Heart left ventricle (tissue), 16 donors: Measurements from ENCODE around the gene UBE3B. TPM values are rescaled to one million over a fixed set of nuclear protein-coding genes. Genes with fewer than 3 reads are reported as not detected.

Experiments used
- ATAC-seq, 4 donors: fragments of 200-7000 bp; cut with Tn5 transposase; one replicate each; pipeline ENCODE4 v1.9.1; 2020 to 2022; ENCODE audit warnings: moderate library complexity in 4 of 4, mild to moderate bottlenecking in 3 of 4, moderate number of reproducible peaks in 1 of 4
- DNase-seq, 5 donors: peaks; one replicate each; pipeline ENCODE4 v3.0.0-alpha.2; 2020
- H3K27ac ChIP-seq, 12 donors: fragments of 200-600 bp; sonication (generic) in 4 of 12; one replicate each; pipeline versions ENCODE4 v1.5.0 to v1.8.0; 2016 to 2022; ENCODE audit warnings: mild to moderate bottlenecking in 2 of 12
- H3K27me3 ChIP-seq, 9 donors: fragments of 200-600 bp; sonication (generic) in 2 of 9; one replicate each; pipeline versions ENCODE4 v1.5.1 to v1.8.0; 2016 to 2022; ENCODE audit warnings: mild to moderate bottlenecking in 3 of 9
- H3K36me3 ChIP-seq, 9 donors: fragments of 200-600 bp; sonication (generic) in 2 of 9; one replicate each; pipeline versions ENCODE4 v1.5.0 to v1.8.0; 2018 to 2022; ENCODE audit warnings: mild to moderate bottlenecking in 2 of 9
- H3K4me1 ChIP-seq, 12 donors: fragments of 200-600 bp; sonication (generic) in 4 of 12; one replicate each; pipeline versions ENCODE4 v1.5.0 to v1.8.0; 2016 to 2022; ENCODE audit warnings: mild to moderate bottlenecking in 3 of 12
- H3K4me3 ChIP-seq, 12 donors: fragments of 200-600 bp; sonication (generic) in 4 of 12; one replicate each; pipeline versions ENCODE4 v1.5.0 to v1.8.0; 2017 to 2022; ENCODE audit warnings: mild to moderate bottlenecking in 9 of 12, moderate library complexity in 4 of 12
- H3K9me3 ChIP-seq, 12 donors: fragments of 200-600 bp; sonication (generic) in 4 of 12; one replicate each; pipeline versions ENCODE4 v1.5.0 to v1.8.0; 2016 to 2022; ENCODE audit warnings: mild to moderate bottlenecking in 1 of 12
- CTCF ChIP-seq, 12 donors: fragments of 200-600 bp; sonication (generic) in 4 of 12; IDR thresholded peaks; one replicate each; pipeline versions ENCODE4 v1.5.0 to v1.8.0; 2018 to 2022; ENCODE audit warnings: antibody characterized with exemption in 12 of 12, mild to moderate bottlenecking in 5 of 12
- POLR2A ChIP-seq, 2 donors: fragments of 450-650 bp; IDR thresholded peaks; one replicate each; pipeline ENCODE4 v1.6.1; 2017; ENCODE audit warnings: antibody characterized with exemption in 2 of 2, mild to moderate bottlenecking in 2 of 2, moderate library complexity in 2 of 2
- WGBS, 4 donors: extraction: QIAGEN DNeasy Blood & Tissue Kit in 2 of 4; methylation state at CpG; one replicate each; pipeline versions ENCODE4 v1.1.5 to v1.1.7; 2013 to 2018; 5-methylcytosine and 5-hydroxymethylcytosine counted together
- intact Hi-C, 10 donors: fragments of 100-400 bp; cut with DNase I; formaldehyde crosslinking; loops; one replicate each; pipeline versions ENCODE4 v1.11.1 to v1.14.2; 2022
- polyA plus RNA-seq, 2 donors: library from polyadenylated mRNA; stranded (reverse); fragments of 200-250 nt; gene quantifications; one replicate each; pipeline ENCODE4 v1.2.3, GENCODE V29; 2013
- total RNA-seq, 9 donors: library from RNA; depleted of rRNA in 2 of 9; stranded (reverse); fragments of >200 nt in 2 of 9; fragmentation: NEBNext Ultra II Directional in 3 of 9; extraction: Animal tissue kit (Norgen Biotek cat#: 25700) in 3 of 9; gene quantifications; one replicate each; pipeline versions ENCODE4 v1.1.0 to v1.2.4, GENCODE V29; 2016 to 2023
- donor health status: ischemic (EF 13 %, LVEDD 7.1; RV severe dilation, severe dysfunction).
- donor health status: healthy with polysubstance abuse.
- donor health status: DM: no; HTN: yes; CAD: no.
- donor health status: DM: no; HTN: no; CAD: no.
- donor health status: ischemic (EF 25% LVEDD 6.9; RV normal size, moderate dysfunction).
- donor health status: ischemic (EF 25% LVEDD 5.7; RV mildly dilated, moderate dysfunction).
- donor health status: healthy.
- donor health status: DM: yes; HTN: yes; CAD: no.
- donor health status: ischemic (EF 35%, LVEDD 5.7; RV mildly dilated, moderate dysfunction).
- donor health status: nonischemic (EF 11% LVEDD 7.7; RV severe dilation, severe dysfunction).
- donor health status: DM: yes; HTN: yes; CAD: no.
- donor health status: PGD.
- donor health status: ischemic (EF 29% LVEDD 5.4; RV normal size, mild dysfunction).
- donor health status: nonischemic (EF 23%, LVEDD 6.1; RV moderate dilation, normal function).

Gene UBE3B
- total and polyA plus RNA-seq, 11 donors: 19.1 to 82.7 (median 50.6) TPM

GRCh38 chr12:109558374-109559199 lies 81.2 kb downstream of the UBE3B start:
- no peak overlapping the region for H3K27ac ChIP-seq

GRCh38 chr12:109559200-109559505 lies 81.7 kb downstream of the UBE3B start:
- Histone ChIP-seq H3K27ac (no peak overlapping the region), H3K4me3 (no peak overlapping the region), H3K27me3 (no peaks in the 10 kb centered on the region), H3K36me3 (peaks cover 0 to 36% (median 6%) of the 10 kb centered on the region in 9 donors), H3K4me1 (peaks cover 0 to 14% (median 8%) of the 10 kb centered on the region in 12 donors), H3K9me3 (no peaks in the 10 kb centered on the region)
- intact Hi-C loops: no loop called here
- DNase-seq (no peak), ATAC-seq (no peak)
- TF ChIP-seq CTCF (IDR thresholded peaks at IDR 0.05) (no peak), POLR2A (IDR thresholded peaks at IDR 0.05) (no peak)
- WGBS, 4 donors: 91 to 100% (median 96%) methylated on average over 1 to 6 of the region's 6 CpGs

More at GRCh38 chr12:109558374-109559199, 81.2 kb downstream of the UBE3B start:
- TF ChIP-seq POLR2A (IDR thresholded peaks at IDR 0.05) (no peak), CTCF (IDR thresholded peaks at IDR 0.05) (no peak)
- no peaks in the 10 kb centered on the region for H3K9me3 ChIP-seq
- ATAC-seq (no peak), DNase-seq (no peak)
- WGBS, 4 donors: 91 to 96% (median 95%) methylated on average over 19 to 25 of the region's 25 CpGs
- intact Hi-C loops: no loop called here
- H3K36me3 ChIP-seq: peaks cover 0 to 35% (median 6%) of the 10 kb centered on the region in 9 donors
- H3K27me3 ChIP-seq: no peaks in the 10 kb centered on the region
- H3K4me1 ChIP-seq: peaks cover 0 to 9% (median 5%) of the 10 kb centered on the region in 12 donors
- H3K4me3 ChIP-seq: no peak overlapping the region

- no peak overlapping the region for H3K4me3 ChIP-seq
- no peak for DNase-seq
- ATAC-seq: no peak
- TF ChIP-seq CTCF (IDR thresholded peaks at IDR 0.05) (no peak), POLR2A (IDR thresholded peaks at IDR 0.05) (no peak)
- peaks cover 0 to 17% (median 8%) of the 10 kb centered on the region in 12 donors for H3K4me1 ChIP-seq
- intact Hi-C loops: no loop called here
- H3K27ac ChIP-seq: no peak overlapping the region
- peaks cover 0 to 38% (median 8%) of the 10 kb centered on the region in 9 donors for H3K36me3 ChIP-seq
- H3K9me3 ChIP-seq: no peaks in the 10 kb centered on the region
- 94 to 99% (median 96%) methylated on average over 9 to 10 of the region's 10 CpGs for WGBS, 4 donors
- no peaks in the 10 kb centered on the region for H3K27me3 ChIP-seq
Observed at GRCh38 chr12:109559601-109560000, 82.2 kb downstream of the UBE3B start.

GRCh38 chr12:109560867-109561710 lies 83.7 kb downstream of the UBE3B start:
- TF ChIP-seq CTCF (IDR thresholded peaks at IDR 0.05) (no peak), POLR2A (IDR thresholded peaks at IDR 0.05) (no peak)
- ATAC-seq (no peak), DNase-seq (no peak)
- peaks cover 0 to 18% (median 8%) of the 10 kb centered on the region in 12 donors for H3K4me1 ChIP-seq
- H3K27me3 ChIP-seq: no peaks in the 10 kb centered on the region
- intact Hi-C loops: loop anchor here in 1 of 10 donors (5.0 kb wide), 1 partner anchor 44 kb away; no protein-coding TSS in a partner anchor
- WGBS, 4 donors: 85 to 89% (median 87%) methylated on average over 26 to 30 of the region's 30 CpGs
- H3K27ac ChIP-seq: no peak overlapping the region
- no peaks in the 10 kb centered on the region for H3K9me3 ChIP-seq
- H3K4me3 ChIP-seq: no peak overlapping the region
- peaks cover 0 to 53% (median 14%) of the 10 kb centered on the region in 9 donors for H3K36me3 ChIP-seq
